GM12874 (cell line): ENCODE results near the gene BCAS1.

Source experiments
- CTCF ChIP-seq: IDR thresholded peaks from 2 replicates; pipeline ENCODE4 v1.5.1; 2011; ENCODE audit warnings: low read depth, mild to moderate bottlenecking, control low read depth, low read length, moderate library complexity; ENCODE audit not compliant: insufficient read depth

BCAS1 gene

DNA sequence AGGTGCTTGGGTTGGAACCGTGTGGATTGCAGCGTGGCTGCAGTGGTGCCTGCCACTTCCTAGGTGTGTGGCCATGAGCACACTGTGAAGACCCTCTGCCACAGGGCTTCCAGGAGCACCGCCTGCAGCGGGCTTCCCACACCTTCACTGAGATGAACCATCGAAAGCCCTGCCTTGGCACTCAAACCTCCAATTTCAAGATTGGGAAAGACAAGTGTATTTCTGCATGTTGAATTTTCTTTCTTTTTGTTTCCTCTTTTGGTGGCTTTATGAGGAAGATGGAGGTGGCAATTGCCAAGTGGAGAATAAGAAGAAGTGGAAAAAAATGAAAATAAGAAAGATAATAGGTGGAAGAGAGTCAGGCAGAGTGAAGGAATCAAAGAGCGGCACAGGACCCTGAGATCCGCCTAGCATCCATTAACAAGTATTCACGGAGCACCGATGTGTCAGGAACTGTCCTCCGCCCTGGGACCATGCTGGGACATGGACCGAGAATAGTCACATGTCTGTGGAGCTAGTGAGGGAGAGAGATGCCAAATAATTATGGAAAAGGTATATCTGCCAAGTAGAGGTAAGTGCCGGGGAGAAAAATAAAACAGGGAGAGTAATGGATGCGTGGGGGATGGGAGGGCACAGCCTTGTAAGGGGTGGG lies 159.9 kb downstream of the BCAS1 start:
- TF ChIP-seq CTCF, result no peak

DNA sequence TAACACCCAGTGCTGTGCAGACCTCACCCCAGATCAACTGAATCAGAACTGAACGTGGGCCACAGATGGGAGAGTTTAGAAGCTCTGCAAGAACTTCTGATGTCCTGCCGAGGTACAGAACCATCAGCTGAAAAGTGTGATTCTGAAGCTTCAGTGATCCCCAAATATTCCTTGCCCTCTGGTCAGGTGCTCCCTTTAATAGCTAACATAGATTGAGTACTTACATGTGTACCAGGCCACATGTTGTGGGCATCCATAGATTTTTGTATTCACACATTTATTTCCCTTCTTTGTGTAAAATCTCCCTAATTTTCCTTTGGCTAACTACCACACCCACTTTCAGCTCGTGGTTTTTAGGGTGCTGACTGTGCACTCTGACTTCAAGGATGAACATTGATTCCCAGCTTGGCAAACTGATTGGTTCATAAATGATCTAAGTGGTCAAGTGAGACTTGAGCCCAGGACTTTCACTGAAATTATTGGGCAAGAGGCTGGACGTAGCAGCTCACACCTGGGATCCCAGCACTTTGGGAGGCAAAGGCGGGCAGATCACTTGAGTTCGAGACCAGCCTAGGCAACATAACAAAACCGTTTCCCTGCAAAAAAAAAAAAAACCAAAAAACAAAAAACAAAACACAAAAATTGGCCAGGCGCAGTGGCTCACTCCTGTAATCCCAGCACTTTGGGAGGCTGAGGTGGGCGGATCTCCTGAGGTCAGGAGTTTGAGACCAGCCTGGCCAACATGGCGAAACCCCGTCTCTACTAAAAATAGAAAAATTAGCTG lies 162.2 kb downstream of the BCAS1 start:
- TF ChIP-seq CTCF, result no peak

GRCh38 chr20:53905820-53906191 lies 164.6 kb downstream of the BCAS1 start:
- TF ChIP-seq CTCF, result no peak

- TF ChIP-seq CTCF, result no peak
Measured at GRCh38 chr20:53905019-53905819, 165.2 kb downstream of the BCAS1 start.

DNA sequence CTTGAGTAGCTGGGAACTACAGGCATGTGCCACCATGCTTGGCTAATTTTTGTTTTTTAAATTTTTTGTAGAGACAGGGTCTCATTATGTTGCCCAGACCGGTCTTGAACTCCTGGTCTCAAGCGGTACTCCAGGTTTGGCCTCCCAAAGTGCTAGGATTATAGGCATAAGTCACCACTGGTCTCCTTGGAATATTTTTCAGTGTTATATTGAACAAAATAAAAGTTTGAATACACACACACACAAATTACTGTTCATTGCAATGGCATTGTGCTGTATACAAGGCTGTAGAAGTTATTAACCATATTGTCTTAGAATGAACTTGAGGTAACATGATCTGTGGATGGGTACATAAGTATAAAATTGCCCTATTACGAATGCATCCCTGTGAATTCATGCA lies 166.1 kb downstream of the BCAS1 start:
- no peak for TF ChIP-seq CTCF

- TF ChIP-seq CTCF, result no peak
Measured at GRCh38 chr20:53903652-53903987, 166.8 kb downstream of the BCAS1 start.

DNA sequence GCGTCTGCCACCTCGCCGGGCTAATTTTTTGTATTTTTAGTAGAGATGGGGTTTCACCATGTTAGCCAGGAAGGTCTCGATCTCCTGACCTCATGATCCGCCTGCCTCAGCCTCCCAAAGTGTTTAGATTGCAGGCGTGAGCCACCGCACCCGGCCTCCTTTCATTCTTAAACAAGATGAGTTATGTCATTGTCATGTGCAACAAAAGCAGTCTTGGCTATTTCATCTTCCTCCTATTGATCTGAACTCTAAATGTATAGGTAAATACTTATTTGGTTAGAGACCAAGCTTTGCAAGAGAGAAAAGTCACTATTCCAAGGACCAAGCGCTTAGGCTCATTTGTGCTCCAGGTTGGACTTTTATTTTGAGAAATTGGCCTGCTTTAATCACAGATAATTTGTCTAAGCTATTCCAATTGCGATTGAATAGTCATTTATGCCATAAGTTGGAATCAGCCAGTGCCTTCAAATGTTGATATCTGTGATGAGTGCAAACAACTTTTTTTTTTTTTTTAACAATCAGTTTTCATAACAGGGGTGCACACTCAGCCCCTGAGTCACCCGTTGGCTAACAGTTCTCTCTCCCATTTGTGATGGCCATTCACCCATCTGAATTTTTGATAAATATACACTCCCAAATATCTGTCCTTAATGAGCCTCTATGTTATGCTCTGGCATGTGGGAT lies 167.3 kb downstream of the BCAS1 start:
- no peak for TF ChIP-seq CTCF
